GM18867 (cell line): ENCODE results near the gene SHISAL2A.

ENCODE experiments used
- ATAC-seq: cut with Tn5 transposase; IDR thresholded peaks from one replicate; pipeline ENCODE4 v1.9.1; 2021; ENCODE audit warnings: mild to moderate bottlenecking, moderate library complexity; ENCODE audit not compliant: unreplicated experiment

SHISAL2A gene

DNA sequence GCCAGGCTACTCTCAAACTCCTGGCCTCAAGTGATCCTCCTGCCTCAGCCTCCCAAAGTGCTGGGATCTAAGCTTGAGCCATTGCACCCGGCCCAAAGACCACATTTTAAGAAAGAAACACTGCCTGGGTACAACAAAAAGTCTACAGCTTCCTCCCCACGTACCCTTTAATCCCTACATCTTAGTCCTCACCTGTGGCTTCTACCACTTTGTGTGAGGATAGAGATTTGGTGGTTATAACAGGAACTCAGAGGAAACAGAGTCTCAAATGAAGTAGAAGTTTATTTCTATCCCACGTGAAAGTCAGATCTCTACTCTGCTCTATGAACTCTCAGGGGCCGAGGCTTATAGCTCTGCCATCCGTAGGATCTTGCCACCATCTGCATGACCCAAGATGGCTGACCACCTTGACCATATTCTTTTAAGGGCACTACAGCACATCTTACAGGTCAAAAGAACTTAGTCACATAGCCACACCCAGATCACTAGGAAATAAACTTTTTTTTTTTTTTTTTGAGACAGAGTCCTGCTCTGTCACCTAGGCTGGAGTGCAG, 17.4 kb upstream of the SHISAL2A start:
- no peak for ATAC-seq

DNA sequence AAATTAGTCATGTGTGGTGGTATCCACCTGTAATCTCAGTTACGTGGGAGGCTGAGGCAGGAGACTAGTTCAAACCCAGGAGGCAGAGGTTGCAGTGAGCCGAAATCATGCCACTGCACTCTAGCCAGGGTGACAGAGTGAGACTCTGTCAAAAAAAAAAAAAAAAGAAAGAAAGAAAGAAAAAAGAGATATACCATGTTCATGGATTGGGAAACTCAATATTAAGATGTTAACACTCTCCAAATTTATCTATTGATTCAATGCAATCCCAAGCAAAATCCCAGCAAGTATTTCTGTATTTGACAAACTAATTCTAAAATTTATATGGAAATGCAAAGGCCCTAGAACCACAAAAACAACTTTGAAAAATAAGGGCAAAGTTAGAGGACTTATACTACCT, 11.0 kb upstream of the SHISAL2A start:
- ATAC-seq = no peak

DNA sequence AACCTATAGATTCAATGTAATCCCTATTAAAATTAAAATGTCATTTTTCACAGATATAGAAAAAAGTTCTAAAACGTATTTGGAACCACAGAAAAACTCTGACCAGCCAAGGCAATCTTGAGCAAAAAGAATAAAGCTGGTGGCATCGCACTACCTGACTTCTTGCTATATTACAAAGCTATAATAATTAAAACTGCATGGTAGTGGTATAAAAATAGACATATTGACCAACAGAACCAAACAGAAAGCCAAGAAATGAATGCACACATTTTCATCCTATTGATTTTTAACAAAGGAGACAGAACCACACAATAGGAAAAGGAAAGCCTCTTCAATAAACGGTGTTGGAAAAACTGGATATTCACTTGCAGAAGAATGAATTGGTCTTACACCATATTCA, 9.2 kb upstream of the SHISAL2A start:
- ATAC-seq = no peak

DNA sequence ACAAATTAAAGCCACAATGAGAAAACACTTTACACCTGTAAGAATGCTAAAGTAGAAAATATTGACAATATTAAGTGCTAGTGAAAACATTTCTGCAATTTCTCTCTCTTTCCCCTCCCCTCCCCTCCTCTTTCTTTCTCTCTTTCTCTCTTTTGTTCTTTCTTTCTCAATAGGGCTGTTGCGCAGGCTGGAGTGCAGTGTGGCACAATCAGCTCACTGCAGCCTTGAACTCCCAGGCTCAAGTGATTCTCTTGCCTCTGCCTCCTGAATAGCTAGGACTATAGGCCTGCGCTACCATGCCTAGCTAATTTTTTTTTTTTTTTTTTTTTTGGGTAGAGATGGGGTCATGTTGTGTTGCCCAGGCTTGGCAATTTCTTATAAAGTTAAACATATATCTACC, 5.9 kb upstream of the SHISAL2A start:
- no peak for ATAC-seq

DNA sequence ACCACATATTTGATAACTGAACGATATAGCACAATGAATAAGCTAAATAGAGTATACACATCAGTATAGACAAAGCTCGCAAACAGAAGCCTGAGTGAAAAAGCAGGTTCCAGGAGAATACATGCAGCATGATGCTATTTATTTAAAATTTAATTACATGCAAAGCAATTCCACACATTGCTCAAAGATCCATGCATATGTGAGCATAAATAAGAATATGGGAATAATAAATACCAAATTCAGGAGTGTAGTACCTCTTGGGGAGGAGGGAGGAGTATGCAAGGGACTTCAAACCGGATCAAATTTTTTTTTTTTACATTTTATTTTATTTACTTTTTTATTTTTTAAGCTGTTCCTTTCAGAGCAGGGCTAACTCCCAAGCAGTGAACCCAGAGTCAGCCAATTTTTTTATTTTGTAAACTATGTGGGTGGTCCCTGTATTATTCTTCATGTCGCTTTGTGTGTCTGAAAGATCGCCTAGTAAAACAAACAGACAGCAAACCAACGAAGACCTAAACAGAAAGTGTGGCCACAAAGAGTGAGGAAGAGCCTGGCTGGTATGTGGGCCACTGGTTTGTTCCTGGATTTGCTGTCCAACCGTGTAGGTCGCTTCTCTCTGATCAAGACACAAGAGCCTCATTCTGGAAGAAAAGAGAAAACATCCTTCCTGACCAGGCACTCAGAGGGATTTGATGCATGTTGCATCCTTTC, 4.2 kb upstream of the SHISAL2A start:
- ATAC-seq = no peak

DNA sequence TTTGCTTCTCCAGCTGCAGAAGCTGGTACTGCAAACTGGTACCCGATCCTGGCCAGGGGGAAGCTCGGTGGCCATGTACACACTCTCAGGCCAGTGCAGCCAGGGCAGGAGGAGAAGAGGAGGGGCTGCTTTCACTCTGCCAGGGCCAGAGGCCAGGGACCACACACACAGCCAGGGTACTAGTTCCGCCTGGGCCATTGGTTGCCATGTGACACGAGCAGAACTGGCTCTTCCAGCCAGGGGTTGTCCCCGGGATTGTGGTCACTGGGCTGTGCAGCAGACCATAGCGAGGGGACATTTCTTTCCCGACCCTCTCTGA, 3.7 kb upstream of the SHISAL2A start:
- ATAC-seq = no peak

DNA sequence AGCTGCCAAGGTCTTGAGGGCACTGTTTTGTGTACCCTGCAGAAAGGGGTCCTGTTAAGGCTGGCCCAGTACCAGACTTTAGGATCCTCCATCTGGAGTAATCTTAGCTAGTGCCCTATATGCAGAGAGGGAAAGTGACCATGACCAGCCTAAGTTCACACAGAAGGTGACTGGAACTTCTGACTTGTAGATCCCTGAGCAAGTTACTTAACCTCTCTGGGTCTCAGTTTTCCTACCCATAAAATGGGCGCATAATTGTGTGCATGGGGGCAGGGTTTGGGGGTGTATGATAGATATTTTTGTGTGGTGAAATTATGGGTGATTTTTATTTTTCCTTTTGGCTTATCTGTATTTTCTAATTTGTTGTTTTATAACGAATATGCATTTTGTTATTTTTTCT, 3.3 kb upstream of the SHISAL2A start:
- no peak for ATAC-seq

DNA sequence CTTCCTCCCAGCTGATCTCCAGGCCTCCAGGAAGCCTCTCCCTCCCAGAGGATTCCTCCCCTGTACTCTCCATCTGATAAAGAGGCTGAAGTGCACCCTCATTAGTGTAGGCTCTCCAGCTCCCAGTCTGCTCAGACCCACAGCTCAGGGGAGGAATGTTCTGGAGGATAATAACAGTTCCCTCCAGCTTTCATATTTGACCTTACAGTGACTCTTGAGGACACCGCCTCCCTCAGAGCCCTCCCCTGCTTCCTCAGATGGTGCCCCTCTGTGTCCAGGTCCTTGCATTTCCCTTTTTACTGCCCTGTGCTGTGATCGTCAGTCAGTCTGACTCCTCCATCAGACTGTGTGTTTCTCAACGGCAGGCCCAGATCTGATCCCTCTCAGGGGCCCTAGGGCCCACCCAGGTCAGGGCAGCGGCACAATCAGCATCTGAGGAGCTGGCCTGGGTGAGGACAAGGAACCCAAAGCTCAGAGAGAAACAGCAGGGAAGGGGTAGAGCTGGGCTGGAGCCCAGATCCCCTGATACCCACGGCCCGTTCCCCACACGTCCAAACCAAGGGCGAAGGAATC, 1.1 kb upstream of the SHISAL2A start:
- ATAC-seq = no peak

DNA sequence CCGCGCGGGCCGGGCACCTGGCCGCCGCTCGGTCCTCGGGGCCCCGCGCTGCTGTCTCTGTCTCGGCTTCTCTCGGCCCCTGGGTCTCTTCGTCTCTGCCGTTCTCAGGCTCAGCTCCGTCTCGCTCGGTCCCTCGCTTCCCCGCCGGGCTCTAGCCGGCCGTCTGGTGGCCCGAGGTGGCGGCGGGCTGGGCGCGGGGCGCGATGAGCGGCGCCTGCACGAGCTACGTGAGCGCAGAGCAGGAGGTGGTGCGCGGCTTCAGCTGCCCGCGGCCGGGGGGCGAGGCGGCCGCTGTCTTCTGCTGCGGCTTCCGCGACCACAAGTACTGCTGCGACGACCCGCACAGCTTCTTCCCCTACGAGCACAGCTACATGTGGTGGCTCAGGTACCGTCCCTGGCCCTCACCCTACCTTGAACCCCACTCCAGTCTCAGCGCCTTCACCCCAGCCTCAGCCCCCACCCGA, 355 bp downstream of the SHISAL2A start:
- no peak for ATAC-seq

DNA sequence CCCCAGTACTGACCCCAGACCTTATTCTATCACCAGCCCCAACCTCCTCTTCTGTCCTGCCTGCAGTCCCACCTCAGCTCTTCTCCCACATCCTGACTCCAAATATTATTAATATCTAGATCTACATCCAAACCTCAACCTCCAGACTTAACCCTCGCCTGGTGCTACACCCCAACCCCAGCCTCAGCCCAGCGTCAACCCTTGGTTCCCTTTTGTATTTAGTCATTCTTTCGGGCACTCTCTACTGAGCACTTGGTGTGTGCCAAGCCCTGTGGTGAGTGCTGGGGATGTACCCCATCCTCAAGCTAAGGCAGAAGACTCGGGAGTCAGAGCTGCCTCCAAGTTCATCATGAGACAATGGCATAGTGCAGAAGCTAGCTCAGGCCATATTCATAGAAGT, 1.1 kb downstream of the SHISAL2A start:
- no peak for ATAC-seq

DNA sequence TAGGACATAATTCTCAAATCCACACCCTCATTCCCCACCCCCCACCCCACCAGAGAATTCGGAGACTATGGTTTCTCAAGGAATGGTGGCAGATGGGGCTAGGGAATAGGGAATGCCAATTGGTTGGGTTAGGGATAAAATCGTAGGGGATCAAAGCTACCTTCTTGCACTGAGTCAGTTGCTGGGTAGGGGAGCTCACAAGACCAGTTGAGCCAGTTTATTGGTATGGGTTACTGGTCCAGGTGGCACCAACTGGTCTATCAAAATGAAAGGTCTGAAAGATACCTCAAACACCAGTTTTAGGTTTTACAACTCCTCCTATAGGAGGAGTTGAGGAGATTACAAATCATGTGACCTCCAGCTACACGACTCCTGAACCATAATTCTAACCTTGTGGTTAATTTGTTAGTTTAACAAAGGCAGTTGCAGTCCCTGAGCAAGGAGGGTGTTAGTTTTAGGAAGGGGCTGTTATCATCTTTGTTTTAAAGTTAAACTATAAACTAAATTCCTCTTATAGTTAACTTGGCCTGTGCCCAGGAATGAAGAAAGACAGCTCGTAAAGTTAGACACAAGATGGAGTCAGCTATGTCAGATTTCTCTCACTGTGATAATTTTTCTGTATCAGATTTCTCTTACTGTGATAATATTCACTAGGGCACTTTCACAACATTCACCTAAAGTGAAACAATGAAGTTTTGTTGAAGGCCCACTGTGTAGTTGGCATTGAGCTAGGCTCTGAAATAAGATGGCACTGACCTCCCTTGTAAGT, 2.5 kb downstream of the SHISAL2A start:
- no peak for ATAC-seq

DNA sequence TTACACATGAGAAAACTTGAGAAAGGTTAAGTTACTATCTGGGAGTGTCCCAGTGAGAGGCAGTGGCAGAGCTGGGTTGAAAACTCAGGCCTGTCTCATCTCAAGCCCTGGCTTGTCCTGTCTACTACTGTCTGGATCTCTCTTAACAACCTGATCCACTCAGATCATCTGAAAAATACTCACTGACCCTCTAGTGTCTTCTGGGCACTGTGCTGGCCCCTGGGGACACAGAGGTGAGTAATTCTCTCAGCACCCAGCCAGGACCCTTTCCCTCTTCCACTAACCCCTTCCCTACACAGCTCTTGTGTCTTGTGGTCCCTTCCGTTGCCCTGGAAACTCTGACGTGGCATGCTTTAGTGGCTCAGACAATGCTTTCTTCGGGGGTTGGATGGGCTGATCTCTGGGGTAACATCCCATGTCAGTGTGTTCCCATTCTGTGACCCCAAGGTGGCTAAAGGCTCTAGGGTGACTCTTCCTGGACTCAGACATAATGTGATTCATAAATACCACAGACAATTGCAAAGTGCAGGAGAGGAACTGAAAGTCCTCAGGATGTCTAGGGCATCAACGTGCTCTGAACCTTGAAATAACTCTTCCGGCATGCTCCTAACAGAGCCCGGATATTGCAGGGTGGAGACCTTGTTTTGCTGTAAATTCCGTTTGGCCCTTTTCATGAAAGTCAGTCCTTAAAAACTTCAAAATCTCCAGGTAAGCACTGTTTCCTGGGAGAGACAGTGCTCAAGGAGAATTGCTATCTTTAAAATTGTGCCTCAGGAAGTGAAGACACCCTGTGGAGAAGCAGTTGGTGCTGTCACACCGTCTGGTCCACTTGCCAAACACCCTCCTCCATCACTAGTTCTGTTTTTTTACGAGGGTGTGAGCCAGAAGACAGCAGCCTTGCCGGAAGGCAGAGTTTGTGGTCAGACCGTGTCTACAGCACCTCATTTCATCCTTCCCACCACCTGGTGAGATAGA, 4.0 kb downstream of the SHISAL2A start:
- peak; percentile 79 for ATAC-seq

DNA sequence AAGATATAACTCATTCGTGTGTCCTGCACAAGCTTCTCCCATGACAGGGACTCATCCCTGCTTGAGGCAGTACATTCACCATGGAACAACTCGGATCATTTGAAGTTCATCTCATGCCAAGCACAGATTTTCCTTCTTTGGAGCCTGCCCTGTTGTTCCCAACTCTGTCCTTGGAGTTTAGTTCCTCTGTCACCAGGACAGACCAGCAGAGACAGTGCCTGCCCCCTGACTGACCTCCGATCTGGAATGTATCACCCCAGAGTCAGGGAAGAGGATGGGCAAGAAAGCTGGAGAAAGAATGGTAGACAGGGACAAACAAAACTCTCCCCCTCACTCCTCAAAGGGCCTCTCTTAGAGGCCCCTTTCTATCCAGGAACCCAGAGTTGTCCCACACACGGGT, 5.0 kb downstream of the SHISAL2A start:
- no peak for ATAC-seq

DNA sequence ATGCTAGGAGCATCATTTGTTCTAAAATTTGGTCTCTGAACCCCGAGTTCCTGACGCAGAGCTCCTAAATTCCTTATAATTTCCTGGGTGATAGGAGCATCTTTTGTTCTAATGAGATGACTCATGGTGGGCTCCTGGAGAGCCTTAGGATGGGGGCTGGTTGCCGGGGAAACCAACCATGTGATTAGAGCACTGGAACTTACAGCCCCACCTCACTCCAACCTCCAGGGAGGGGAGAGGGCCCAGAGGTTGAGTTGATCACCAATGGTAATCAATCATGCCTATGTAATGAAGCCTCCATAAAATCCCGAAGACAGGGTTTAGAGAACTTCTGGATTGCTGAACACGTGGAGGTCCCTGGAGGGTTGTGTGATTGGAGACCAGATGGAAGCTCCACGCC, 7.7 kb downstream of the SHISAL2A start:
- no peak for ATAC-seq

DNA sequence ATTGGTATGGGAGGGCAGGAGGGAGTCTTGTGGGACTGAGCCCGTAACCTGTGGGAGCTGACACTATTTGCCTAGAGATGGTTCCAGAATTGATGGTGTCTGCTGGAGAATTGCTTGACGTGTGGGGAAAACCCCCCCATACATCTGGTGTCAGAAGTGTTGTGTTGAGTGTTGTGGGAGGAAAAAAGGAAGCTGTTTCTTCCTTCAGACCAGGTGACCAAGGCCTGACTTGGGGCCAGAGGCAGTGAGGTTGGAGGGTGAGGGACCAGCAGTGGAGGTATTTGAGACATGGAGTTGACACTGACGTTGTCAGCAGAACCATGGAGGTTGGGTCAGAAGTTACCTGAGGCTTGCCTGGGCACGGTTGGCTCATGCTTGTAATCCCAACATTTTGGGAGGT, 8.3 kb downstream of the SHISAL2A start:
- no peak for ATAC-seq

DNA sequence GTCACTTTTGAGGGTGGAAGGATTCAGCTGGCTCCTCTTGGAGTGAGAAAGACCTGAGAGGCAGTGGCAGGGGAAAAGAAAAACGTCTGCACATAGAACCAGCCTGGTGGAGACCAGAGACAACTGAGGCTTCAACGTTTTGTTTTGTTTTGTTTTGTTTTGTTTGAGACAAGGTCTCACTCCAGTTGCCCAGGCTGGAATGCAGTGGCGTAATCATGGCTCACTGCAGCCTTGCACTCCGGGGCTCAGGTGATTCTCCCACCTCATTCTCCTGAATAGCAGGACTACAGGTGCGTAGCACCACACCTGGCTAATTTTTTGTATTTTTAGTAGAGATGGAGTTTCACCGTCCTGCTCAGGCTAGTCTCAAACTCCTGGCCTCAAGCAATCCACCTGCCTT, 12.3 kb downstream of the SHISAL2A start:
- no peak for ATAC-seq

DNA sequence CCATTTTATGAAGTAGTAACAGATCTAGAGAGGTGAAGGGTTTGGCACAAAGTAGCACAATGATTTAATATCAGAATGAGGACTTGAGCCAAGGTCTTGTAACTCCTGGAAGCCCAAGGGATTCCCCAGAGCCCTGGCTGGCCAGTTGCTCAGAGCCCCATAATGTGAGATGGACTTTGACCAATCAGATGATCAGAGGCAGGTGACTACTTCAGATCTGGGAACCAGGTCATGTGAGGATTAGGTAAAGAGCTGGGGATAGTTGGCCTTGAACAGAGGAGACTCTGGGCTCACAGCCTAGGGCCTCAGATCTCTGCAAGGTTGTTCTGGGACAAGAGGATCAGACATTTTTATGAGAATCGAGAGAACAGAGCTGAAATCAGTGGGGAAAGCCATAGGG, 18.9 kb downstream of the SHISAL2A start:
- no peak for ATAC-seq

DNA sequence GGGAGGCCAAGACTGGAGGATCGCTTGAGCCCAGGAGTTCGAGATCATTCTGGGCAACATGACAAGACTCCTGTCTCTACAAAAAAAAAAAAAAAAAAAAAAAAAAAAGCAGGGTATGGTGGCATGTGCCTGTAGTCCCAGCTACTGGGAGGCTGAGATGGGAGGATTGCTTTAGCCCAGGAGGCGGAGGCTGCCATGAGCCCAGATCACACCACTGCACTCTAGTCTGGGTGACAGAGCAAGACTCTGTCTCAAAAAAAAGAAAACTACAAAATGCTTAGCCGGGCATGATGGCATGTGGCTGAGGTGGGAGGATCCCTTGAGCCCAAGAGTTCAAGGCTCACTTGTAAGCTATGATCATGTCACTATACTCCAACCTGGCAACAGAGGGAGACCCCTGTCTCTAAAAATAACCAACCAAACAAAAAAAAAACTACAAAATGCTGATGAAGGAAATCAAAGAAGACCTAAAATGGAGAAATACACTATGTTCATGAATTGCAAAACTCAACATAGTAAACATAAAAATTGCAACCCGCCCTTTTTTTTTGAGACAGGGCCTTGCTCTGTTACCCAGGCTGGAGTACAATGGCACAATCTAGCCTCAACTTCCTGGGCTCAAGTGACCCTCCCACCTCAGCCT, 20.4 kb downstream of the SHISAL2A start:
- no peak for ATAC-seq

DNA sequence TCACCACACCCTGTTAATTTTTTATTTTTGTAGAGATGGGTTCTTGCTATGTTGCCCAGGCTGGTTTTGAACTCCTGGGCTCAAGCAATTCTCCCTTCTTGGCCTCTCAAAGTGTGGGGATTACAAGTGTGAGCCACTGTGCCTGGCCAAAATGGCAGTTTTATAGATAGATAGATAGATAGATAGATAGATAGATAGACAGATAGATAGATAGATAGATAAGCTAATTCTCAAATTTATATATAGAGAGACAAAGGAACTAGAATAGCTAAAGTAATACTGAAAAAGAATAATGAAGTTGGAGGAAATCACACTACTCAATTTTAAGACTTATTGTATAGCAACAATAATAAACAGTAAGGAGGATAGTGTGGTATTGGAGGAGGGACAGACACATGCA, 21.1 kb downstream of the SHISAL2A start:
- ATAC-seq = no peak

DNA sequence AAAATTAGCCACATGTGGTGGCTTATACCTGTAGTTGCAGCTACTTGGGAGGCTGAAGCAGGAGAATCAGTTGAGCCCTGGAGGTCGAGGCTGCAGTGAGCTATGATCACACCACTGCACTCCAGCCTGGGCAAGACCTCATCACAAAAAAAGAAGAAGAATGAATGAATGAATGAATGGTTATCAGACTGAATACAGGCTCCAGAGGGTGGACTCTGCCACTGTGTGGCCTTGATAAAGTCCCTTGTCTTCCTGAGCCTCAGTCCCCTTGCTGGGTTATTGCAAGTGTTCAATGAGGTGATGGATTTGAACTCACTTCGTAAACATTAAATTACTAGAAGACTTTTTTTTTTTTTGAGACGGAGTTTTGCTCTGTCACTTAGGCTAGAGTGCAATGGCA, 24.7 kb downstream of the SHISAL2A start:
- ATAC-seq = no peak
